SK-MEL-5 (cell line): ENCODE measurements around the gene SDK2. TPM values are rescaled to one million over a fixed set of nuclear protein-coding genes. Genes with fewer than 3 reads are reported as not detected.

Experiments
- DNase-seq: peaks from one replicate; pipeline ENCODE4 v3.0.0-alpha.2; 2016; ENCODE audit warnings: low read depth, low spot score
- in situ Hi-C: cut with HindIII; loops from 2 replicates; pipeline ENCODE4 v1.10.0; 2016; ENCODE audit warnings: low sequenced_read_pairs, high pct_unique_total_duplicates, low pct_unique_long_range_greater_than_20kb
- total RNA-seq: library from RNA; depleted of rRNA; stranded (reverse); fragments of >200 nt; shearing (Covaris generic); gene quantifications from 2 replicates; pipeline ENCODE4 v1.2.3, GENCODE V29; 2014

Gene SDK2
- total RNA-seq, 1 experiment from 2014 or later: 1.3 TPM

DNA sequence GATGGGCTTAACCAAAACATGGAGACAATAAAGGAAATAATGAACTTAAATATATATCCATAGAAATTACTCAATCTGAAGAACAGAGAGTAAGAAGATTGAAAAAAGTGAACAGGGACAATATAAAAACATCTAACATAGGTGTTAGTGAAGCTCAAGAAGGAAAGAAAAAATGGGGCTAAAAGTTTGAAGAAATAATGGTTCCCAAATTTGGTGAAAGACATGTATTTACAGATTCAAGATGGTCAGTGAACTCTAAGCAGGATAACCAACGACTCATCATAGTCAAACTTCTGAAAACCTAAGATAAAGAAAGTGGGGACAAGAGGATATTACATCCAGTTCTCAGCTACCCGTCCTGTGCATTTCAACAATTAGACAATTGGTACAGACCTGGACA is 22.6 kb downstream of the SDK2 start:
- DNase-seq: no peak
- in situ Hi-C loops: no loop called here

DNA sequence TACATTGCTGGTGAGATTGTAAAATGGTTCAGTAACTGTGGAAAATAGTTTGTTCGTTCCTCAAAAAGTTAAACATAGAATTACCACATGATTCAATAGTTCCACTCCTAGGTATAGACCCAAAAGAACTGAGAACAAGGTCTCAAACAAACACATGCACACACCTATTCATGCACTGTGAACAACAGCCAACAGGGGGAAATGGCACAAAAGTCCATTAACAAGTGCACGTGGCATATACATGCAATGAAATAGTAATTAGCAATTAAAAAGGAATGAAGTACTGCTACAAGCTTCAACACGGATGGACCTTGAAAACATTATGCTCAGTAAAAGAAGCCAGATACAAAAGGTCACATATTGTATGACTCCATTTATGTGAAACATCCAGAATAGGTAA is 23.8 kb downstream of the SDK2 start:
- in situ Hi-C loops: no loop called here
- DNase-seq: no peak

DNA sequence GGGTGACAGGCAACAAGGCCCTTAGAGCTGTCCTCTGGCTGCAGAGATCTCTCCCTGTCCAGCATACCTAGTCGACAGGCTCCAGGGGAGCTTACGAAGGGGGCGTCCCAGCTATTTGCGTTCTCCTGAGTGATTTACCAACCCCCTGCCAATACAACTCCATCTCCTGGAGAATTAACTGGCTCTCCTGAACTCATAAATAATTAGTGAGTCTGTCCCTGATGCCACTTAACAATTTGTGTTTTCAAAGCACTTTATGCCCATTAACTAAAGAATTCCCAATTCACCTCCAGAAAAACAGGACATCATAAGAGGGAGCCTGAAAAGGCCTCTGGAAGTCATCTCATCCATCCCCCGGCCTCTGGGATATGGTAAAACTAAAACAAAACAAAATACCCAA is 26.7 kb downstream of the SDK2 start:
- DNase-seq: no peak
- in situ Hi-C loops: no loop called here

DNA sequence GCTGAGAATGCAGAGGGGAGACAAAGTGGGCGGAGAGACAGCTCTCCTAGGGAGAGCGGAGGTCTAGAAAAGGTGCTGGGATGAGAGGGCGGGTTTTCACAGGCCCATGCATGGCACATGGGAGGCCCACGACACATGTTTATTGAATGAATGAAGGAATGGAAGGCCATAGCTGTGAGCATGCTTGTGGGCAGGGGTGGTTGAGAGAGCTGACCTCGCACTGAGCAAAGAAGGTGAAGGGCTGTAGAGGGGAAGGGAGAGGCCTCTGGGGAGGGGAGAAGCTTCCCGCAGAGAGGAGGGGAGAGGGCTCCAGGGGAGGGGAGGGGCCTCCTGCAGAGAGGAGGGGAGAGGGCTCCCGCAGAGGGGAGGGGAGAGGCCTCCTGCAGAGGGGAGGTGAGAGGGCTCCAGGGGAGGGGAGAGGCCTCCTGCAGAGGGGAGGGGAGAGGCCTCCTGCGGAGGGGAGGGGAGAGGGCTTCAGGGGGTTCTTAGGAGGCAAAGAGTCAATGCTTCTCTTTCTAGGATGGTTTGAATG is 27.3 kb downstream of the SDK2 start:
- in situ Hi-C loops: no loop called here
- no peak for DNase-seq

DNA sequence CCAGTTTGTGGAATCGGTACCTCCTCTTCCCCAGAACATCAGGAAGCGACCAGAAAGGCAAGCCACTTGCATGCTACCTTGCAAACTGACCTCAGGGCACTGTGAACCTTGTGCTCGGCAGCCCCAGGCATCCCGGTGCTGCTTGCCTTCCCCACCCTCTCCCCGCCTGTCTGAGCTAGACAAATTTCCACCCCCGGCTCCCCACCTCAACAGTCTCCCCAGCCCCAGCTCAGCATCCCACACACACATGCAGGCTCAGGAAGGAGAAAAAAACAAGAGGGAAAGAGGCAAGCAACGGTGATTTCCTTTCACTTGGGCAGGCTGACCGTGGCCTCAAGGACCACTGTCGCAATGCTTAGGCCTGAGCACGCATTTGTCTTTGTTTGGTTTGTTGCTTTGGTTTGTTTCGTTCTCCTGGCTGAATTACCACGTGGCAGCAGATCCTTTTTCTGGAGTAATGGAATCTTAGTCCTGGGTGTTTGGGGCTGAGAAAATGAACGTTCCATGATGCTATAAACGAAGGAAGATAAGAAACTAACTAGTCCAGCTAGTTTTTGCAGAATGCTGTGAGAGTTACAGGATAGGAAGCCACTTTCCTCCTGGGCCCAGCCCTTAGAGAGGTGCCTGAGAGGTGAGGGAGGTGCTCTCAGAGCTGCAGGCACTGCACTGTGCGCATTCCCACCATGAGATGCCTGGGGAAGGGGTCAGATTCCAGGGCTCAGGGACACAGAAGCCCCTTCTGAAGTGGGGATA is 27.9 kb downstream of the SDK2 start:
- in situ Hi-C loops: no loop called here
- no peak for DNase-seq

DNA sequence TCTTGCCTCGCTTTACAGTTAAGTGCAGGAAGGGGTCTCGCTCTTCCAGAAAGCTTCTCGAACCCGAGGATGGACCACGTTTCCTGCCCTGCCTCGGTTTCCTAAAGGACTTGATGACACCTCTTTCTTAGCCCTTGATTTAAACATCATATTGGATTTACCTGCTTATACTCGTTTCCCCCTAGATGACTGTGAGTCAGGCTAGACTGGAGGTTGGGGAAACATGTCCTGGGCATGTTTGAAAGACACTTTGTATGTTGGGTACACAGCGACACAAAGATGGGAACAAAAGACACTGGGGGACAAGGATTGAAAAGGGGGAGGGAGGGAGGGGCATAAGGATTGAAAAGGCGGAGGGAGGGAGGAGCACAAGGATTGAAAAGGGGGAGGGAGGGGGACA is 30.0 kb downstream of the SDK2 start:
- in situ Hi-C loops: no loop called here
- no peak for DNase-seq

DNA sequence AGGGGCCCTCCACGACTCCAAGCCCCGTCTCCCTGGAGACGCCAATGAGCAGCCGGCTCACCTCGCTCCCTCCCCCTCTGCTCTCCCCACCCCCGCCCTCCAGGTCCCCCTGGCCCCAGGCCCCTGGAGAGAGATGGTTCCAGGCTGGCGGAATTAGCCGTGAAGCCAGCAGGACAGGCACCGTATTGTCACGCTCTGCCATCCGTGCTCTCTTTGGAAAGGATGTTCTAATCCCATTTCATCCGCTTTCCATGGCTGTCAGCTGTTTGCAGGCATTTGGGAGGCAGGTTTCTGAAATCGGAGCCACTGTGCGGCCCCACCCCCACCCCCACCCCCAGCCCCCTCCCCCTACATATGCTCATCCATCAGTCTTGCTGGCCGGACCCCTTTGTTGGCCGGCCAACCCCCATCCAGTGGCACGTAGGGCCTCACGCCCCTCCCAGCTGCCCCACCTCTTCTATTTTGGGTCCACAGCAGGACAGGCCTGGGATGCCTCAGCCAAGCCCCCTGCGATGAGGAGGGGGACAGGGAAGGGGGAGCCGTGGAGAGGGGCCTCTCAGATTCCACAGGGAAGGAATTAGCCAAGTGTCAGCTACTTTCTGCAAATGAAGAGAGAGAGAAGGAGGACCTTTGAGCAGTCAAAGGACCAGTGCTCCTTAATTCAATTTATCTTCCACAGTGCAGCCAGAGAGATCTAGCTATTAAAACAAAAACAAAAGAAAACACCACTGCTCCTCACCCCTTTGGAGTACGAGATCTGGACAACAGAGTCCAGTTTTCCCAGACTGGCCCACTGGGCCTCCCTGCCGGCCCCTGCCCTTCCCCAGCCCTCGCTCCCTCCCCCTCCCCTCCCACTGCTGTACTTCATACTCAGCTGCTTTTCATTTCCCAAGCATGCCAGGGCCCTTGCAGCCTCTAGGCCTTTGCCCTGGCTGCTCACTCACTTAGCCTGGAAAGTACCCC is 30.7 kb downstream of the SDK2 start:
- in situ Hi-C loops: no loop called here
- DNase-seq: no peak

DNA sequence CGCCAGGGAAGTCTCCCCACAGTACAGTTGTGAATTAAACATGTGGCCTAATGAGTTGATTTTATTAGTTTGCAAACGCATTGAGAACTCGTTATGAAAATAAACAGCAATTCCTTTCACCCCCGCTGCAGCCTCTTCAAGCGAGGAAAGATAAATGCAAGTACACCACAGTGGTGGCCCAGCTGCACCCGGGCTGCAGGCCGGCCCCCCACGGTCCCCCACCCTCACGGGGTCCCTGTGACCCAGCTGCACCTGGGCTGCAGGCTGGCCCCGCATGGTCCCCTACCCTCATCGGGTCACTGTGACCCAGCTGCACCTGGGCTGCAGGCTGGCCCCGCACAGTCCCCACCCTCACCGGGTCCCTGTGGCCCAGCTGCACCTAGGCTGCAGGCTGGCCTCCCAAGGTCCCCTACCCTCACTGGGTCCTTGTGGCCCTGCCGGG is 32.2 kb downstream of the SDK2 start:
- in situ Hi-C loops: no loop called here

DNA sequence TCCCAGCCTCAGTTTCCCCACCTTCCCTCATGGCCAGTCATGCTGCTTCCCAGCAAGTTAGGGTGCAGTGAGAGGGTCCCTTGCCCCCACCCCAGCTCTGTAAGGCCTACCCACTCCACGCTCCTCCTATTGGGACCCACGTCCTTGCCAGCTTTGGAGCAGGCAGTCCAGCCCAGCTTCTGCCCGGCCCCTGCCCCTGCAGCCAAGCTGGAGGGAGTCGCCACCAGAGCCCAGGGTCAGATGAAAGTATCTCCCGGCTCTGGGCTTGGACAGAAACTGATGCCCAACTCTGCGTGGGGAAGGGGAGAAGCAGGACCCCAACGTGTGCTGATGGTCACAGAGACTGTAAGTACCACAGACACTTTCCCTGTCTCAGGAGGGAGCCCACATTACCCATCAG is 32.6 kb downstream of the SDK2 start:
- in situ Hi-C loops: no loop called here
- DNase-seq: no peak

More for the DNA sequence above, 32.2 kb downstream of the SDK2 start:
- DNase-seq: no peak

DNA sequence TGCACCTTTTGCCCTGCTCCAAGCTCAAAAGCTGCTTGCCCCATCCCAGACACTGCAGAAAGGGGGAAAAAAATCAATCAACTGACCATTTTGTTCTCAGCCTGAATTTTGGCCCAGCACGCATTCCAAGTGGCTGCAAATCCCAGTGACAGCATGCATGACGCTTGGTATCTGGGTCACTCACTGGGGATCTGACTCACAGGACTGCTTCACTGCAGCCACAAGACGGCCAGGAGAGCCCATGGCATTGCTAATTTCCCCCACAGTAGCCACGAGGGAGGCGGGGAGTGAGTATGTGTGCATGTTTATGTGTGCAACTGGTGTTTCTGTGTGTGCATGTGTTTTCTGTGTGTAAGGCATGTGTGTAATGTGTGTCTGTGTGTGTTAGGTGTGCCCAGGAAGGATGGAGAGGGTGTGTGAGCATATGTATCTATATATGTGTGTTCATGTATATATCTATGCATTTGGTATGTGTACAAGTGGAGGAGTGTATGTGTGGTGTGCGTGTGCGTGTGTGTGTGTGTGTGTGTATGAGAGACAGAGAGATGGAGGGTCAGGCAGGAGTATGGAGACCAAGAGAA is 33.8 kb downstream of the SDK2 start:
- in situ Hi-C loops: no loop called here
- DNase-seq: no peak

DNA sequence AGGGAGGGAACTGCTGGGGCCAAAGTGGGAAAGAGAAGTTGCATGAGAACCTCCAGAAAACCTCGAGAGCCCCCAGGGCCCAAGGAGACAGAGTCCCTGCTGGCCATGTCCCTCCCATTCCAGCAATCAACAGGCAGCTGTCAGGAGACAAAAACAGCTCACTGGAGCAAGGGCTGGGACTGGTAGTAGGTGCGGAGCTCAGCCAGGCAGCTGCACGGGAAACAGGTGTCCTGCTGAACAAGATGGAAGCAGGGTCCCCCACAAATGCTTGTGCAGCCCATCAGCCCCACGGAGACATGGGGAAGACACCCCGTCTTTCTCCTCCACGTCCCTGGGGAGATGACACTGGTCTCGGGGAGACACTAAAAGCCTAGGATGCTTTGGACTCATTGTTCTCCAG is 34.5 kb downstream of the SDK2 start:
- no peak for DNase-seq
- in situ Hi-C loops: no loop called here

DNA sequence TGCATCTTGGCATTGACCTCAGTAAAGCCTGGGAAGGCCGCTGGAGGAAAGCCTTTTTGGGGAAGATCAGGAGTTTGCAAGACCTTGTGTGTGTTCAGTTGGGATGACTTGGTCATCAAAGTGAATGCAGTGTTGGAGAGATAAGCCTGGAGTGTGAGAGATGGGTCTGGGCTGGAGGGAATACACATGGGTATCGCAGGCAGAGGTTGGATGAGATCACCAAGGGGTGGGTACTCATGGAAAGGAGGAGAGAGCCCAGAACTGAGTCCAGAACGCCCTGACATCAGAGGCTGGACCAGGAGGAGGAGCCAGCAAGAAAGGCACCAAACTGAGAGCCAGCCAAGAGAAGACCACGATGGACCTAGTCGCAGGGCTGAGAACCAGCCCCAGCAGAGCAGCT is 35.2 kb downstream of the SDK2 start:
- no peak for DNase-seq
- in situ Hi-C loops: no loop called here

DNA sequence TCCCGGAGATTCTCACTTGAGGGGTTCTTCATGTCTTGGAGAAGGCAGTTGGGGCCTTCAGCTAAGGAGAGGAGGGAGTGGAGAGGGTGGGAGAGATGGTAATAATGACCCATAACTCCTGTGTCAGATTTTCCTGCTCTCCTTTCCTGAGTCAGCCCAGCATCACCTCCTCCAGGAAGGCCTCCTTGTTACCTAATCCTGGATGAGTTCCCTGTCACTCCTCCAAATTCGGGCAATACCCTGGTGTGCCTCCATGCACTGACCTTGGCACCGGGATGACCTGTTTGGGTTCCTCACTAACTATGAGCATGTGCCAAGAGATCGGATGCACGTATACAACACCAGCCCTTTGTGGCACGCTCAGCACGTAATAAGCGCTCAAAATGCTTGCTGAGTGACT is 38.8 kb downstream of the SDK2 start:
- DNase-seq: no peak
- in situ Hi-C loops: no loop called here

DNA sequence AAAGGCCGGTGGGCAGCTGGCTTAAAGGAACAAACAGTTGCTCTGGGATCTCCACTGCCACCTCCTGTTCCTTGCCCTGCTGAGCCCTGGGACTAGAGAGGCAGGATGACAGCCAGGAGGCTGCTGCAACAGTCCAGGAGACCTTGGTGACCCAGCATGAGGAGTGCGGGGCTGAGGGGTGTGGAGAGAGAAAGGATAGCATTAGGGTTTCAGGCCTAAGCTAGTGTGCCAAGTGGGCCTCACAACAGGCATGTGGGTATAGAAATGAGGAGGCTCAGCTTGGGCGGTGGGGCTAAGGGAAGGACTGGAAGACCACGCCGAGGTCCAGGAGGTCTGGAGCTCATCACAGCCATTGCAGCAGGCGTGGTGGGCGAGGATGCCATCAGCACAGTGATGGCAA is 39.8 kb downstream of the SDK2 start:
- in situ Hi-C loops: no loop called here
- no peak for DNase-seq

DNA sequence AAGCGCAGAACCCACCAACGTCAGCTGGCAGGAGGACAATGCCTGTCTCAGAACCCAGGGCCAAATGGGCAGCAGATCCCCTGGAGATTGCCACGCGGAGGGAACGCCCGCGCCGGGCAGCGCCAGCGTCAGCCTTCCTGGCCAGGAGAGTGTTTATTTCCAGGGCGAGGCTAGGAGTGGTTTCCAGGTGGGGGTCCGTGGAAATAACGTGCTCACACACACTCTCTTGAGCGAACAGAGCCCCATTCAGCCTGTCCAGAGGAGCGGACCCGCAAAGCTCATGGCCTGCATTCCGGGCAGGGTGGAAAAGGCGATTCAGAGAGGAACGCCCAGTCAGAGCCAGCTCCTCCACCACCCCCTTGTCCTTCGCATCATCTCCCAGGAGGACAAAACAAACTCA is 40.3 kb downstream of the SDK2 start:
- in situ Hi-C loops: no loop called here
- DNase-seq: no peak

DNA sequence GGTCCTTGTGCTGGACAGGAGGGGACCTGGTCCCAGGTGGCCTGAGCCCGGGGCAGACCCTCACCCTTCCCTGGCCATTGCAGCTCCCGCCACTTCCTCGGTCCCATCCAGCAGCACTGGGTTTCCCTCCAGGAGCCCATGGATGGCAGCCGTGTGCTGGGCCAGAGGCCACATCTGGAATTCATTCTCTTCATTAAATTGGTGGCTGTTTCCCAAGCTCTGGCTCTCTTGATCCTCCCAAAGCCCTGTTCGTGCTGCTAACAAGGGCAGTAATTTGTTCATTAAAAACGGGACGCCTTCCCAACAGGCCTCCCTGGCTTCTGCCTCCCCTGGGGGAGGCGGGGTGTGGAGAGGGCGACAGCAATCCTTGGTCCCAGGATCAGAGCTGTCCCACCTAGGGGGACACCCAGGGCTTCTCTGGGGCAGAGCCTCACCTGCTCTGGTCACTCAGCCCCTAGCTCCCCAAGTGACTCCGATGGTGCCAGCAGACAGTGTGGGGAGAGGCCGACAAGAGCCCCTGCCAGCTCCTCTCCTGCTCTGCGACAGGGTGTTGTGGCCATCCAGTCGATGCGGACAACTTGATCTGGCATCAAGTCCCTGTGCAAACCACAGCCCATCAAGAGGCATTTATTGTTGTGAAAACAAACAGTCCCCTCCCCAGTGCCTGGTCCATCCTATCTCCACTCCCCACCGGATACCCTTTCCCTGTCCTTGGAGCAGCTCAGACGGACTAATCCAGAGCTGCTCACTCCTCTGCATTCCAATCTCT is 44.0 kb downstream of the SDK2 start:
- no peak for DNase-seq
- in situ Hi-C loops: no loop called here

DNA sequence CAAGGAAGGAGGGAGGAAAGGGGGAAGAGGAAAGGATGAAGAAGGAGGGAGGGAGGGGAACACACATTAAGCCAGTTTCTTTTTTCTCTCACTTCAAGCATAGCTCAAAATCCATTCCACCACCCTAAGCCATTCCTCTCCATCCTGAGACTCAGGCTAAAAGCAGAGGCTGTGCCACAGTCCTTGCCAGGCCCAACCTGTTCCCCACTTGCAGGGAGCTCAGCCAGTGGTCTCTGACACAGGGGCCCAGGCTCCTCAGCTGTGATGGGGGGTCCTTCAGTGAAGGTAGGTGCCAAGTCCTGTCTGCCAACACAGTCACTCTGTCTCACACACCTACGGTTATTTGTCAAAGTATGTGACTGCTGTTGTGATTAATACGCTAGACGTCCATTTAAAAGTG is 44.6 kb downstream of the SDK2 start:
- DNase-seq: no peak
- in situ Hi-C loops: no loop called here

DNA sequence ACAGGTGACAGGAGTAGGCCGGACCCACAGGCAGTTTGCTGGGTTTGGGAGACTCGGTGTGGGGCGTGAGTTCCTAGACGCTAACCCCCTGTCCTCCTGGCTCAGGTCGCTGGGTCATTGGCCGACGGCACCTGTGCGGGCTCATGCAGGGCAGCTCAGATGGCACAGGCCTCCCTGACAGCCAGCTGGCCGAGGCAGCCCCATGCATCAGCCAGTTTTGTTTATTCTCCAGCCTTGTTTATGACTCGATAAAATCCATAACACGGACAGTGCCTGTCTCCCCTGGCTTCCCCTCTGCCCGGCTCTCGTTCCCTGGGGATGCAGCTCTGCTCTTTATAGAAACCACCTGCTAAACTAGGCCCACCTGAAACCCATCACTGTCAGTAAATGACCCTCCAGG is 46.0 kb downstream of the SDK2 start:
- DNase-seq: no peak
- in situ Hi-C loops: no loop called here
